Activated T-cell treated with anti-CD3 and anti-CD28 coated beads, Interleukin-2, amount 50 U/mL, for 72 hours (primary cell): ENCODE data around the gene SLC16A9. TPM values are rescaled to one million over a fixed set of nuclear protein-coding genes. Genes with fewer than 3 reads are reported as not detected.

ENCODE experiments used
- ATAC-seq, 2 donors: fragments of 150-1000 bp; cut with Tn5 transposase; replicated peaks in 1 of 2; 2 replicates each; pipeline ENCODE4 v1.10.0; 2021; ENCODE audit warnings: moderate library complexity in 2 of 2, mild to moderate bottlenecking in 1 of 2
- DNase-seq, 2 donors: peaks; one replicate each; pipeline ENCODE4 v3.0.0; 2021 to 2022; ENCODE audit warnings: mixed read lengths in 1 of 2
- H3K27ac Mint-ChIP-seq: one replicate; pipeline ENCODE4 v1.8.0; 2022; ENCODE audit warnings: mild to moderate bottlenecking, moderate library complexity, mixed read lengths
- H3K27me3 Mint-ChIP-seq: one replicate; pipeline ENCODE4 v1.8.0; 2022; ENCODE audit warnings: low read depth, mixed read lengths
- H3K36me3 Mint-ChIP-seq, 2 donors: one replicate each; pipeline ENCODE4 v1.8.0; 2022; ENCODE audit warnings: mixed read lengths in 2 of 2, mild to moderate bottlenecking in 1 of 2; ENCODE audit not compliant: insufficient read depth in 2 of 2
- H3K4me1 Mint-ChIP-seq: one replicate; pipeline ENCODE4 v1.8.0; 2022; ENCODE audit warnings: low read depth, mixed read lengths
- H3K4me3 Mint-ChIP-seq, 2 donors: one replicate each; pipeline ENCODE4 v1.8.0; 2022; ENCODE audit warnings: mild to moderate bottlenecking in 2 of 2, mixed read lengths in 2 of 2, moderate library complexity in 2 of 2
- H3K9me3 Mint-ChIP-seq, 2 donors: one replicate each; pipeline ENCODE4 v1.8.0; 2022; ENCODE audit warnings: mixed read lengths in 2 of 2
- total RNA-seq, 2 donors: library from RNA; stranded (reverse); gene quantifications; one replicate each; pipeline ENCODE4 v1.2.3, GENCODE V29; 2022

SLC16A9 gene
- total RNA-seq, 2 donors from 2014 or later, result 0.14 to 0.19 TPM

DNA sequence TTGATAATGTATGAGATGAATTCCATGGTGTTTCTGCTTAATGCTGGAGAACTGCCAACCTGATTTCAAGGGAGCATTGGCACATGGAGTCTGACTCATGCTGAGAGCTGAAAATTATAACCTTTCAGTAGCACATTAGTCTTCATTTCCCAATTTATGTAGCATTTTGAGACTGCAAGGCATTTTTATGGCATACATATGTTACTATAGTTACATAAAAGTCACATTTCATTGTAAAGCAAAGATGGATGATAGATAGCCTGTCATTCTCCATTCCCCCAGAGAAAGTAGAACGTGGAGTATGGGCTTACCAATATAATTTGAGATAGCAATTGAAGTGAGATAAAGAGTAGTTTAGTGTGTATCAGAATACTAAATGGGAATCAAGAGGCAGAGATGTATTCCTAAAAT is 103.1 kb downstream of the SLC16A9 start:
- no peak overlapping the region for H3K4me3 Mint-ChIP-seq
- H3K9me3 Mint-ChIP-seq, result no peaks in the 10 kb centered on the region
- no peak for DNase-seq
- no peak for ATAC-seq
- H3K36me3 Mint-ChIP-seq, result no peaks in the 10 kb centered on the region
- H3K4me1 Mint-ChIP-seq, result no peaks in the 10 kb centered on the region
- no peaks in the 10 kb centered on the region for H3K27me3 Mint-ChIP-seq
- H3K27ac Mint-ChIP-seq, result no peak overlapping the region

DNA sequence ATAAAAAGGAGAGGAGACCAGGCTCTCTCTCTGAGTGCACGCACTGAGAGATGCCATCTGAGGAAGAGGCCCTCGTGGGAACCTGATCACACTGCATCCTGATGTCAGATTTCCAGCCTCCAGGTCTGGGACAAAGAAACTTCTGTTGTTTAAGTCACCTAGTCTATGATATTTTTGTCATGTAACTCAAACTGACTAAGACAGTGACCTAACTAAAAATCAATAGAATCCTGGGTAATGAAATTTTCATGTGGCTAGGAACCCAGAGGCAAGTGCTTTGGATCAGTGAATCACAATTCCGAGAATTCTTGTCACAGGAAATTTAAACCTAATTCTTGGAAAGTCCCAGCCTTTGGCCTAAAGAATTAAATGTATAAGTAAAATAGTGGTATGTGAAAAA is 107.7 kb downstream of the SLC16A9 start:
- Mint-ChIP-seq H3K4me3 (no peak overlapping the region), H3K9me3 (no peaks in the 10 kb centered on the region), H3K4me1 (no peaks in the 10 kb centered on the region), H3K36me3 (no peaks in the 10 kb centered on the region), H3K27ac (no peak overlapping the region), H3K27me3 (peaks cover 5% of the 10 kb centered on the region)
- DNase-seq (no peak), ATAC-seq (no peak)

Other genes starting within 250 kb of the SLC16A9 start
- gene MRLN, start 43.6 kb upstream of the SLC16A9 start, total RNA-seq, result not detected
- 100 to 1,000 TPM in 1 of 2 donors, 10 to 100 TPM in 1; 77.7 to 107 TPM for gene CCDC6, start 196.7 kb upstream of the SLC16A9 start, total RNA-seq